ENCODE data around the gene NEO1. TPM values are rescaled to one million over a fixed set of nuclear protein-coding genes. Genes with fewer than 3 reads are reported as not detected.
A peak's percentile ranks its signal among the peaks of the same experiment; 100 is the strongest.

NEO1 gene
- polyA plus RNA-seq, 2 of the 4 experiments (the other 2 are of a cell fraction): 29.1 to 30.3 TPM

- ChIA-PET CTCF (interaction anchor here (0.8 to 3.1 kb wide), 6 partner anchors 11 to 189 kb away, joined by 3 to 16 read pairs (median 6); no protein-coding TSS in a partner anchor), POLR2A (no interaction called here)
- H3K4me2 ChIP-seq: no peak overlapping the region
- H3K9me3 ChIP-seq: no peaks in the 10 kb centered on the region
- no peak overlapping the region for H3K4me3 ChIP-seq
- no peak for ATAC-seq
- TF ChIP-seq GATA3 (IDR thresholded peaks at IDR 0.05; ENCODE audit: borderline replicate concordance) (no peak), HOXB13 (CRISPR knock-in tag; IDR thresholded peaks at IDR 0.05; ENCODE audit: low read depth) (no peak), MYC (IDR thresholded peaks at IDR 0.05; ENCODE audit: borderline replicate concordance, low read length) (no peak), RFX5 (IDR thresholded peaks at IDR 0.05) (no peak), NR3C1 (IDR thresholded peaks at IDR 0.05) (no peak)
- peaks cover 8% of the 10 kb centered on the region; the same call in 1 of the 3 replicates for H3K4me1 ChIP-seq
- DNase-seq (ENCODE audit: low read depth in 1 of 2, low spot score in 1 of 2): no peak
- FAIRE-seq: no peak
- H3K27ac ChIP-seq: 0 out of 6 replicates have a peak overlapping the region, but pooled peaks of 1 of the 2 experiments have one; percentile 3
- WGBS (ENCODE audit: missing lambda C conversion rate): 93% methylated on average over 9 of the region's 9 CpGs
These were observed 174.0 kb downstream of the NEO1 start for GRCh38 chr15:73226093-73226814.

- Histone ChIP-seq H3K4me1 (peaks cover 8% of the 10 kb centered on the region; the same call in 1 of the 3 replicates), H3K4me3 (no peak overlapping the region), H3K4me2 (no peak overlapping the region), H3K9me3 (no peaks in the 10 kb centered on the region), H3K27ac (no peak overlapping the region)
- DNase-seq (ENCODE audit: low read depth in 1 of 2, low spot score in 1 of 2) (no peak), FAIRE-seq (no peak), ATAC-seq (no peak)
- 79% methylated on average over 6 of the region's 6 CpGs for WGBS (ENCODE audit: missing lambda C conversion rate)
- no peak for TF ChIP-seq MYC (IDR thresholded peaks at IDR 0.05; ENCODE audit: borderline replicate concordance, low read length)
- no peak for TF ChIP-seq GATA3 (IDR thresholded peaks at IDR 0.05; ENCODE audit: borderline replicate concordance)
- TF ChIP-seq JUNB (IDR thresholded peaks at IDR 0.05): no peak
- no peak for TF ChIP-seq SMC3 (IDR thresholded peaks at IDR 0.05)
- no peak for TF ChIP-seq FOSB (CRISPR knock-in tag; IDR thresholded peaks at IDR 0.05)
- no peak for TF ChIP-seq KDM1A (IDR thresholded peaks at IDR 0.05; ENCODE audit: low read depth)
- TF ChIP-seq ZNF302 (CRISPR knock-in tag; IDR thresholded peaks at IDR 0.05): no peak
- no peak for TF ChIP-seq PBX3 (IDR thresholded peaks at IDR 0.05)
- TF ChIP-seq FOSL2 (IDR thresholded peaks at IDR 0.05): no peak
- no peak for TF ChIP-seq FOSL2 (CRISPR knock-in tag; IDR thresholded peaks at IDR 0.05)
- TF ChIP-seq RARB (CRISPR knock-in tag; IDR thresholded peaks at IDR 0.05): no peak
- TF ChIP-seq HEYL (CRISPR knock-in tag; IDR thresholded peaks at IDR 0.05): no peak
- TF ChIP-seq REST (IDR thresholded peaks at IDR 0.05): no peak
- no peak for TF ChIP-seq HOXB13 (CRISPR knock-in tag; IDR thresholded peaks at IDR 0.05; ENCODE audit: low read depth)
- TF ChIP-seq TP53 (CRISPR knock-in tag; IDR thresholded peaks at IDR 0.05): no peak
- TF ChIP-seq USF2 (IDR thresholded peaks at IDR 0.05): no peak
- TF ChIP-seq NFE2L2 (conservative IDR thresholded peaks at IDR 0.05; ENCODE audit: low read length): no peak
- no peak for TF ChIP-seq EHF (CRISPR knock-in tag; IDR thresholded peaks at IDR 0.05)
- TF ChIP-seq E2F6 (IDR thresholded peaks at IDR 0.05; ENCODE audit: borderline replicate concordance, low read depth): no peak
- TF ChIP-seq NPAS2 (CRISPR knock-in tag; IDR thresholded peaks at IDR 0.05; ENCODE audit: borderline replicate concordance): no peak
- no peak for TF ChIP-seq HMGXB4 (CRISPR knock-in tag; IDR thresholded peaks at IDR 0.05; ENCODE audit: borderline replicate concordance)
- POLR2A ChIA-PET: no interaction called here
- CTCF ChIA-PET: interaction anchor here (1.4 to 3.1 kb wide), 3 partner anchors 10 to 19 kb away, joined by 5 to 16 read pairs (median 8); no protein-coding TSS in a partner anchor
These were observed 175.3 kb downstream of the NEO1 start for GRCh38 chr15:73227433-73228056.
